HG03521 (cell line): ENCODE data around the gene SLC9A3.

Source experiments
- ATAC-seq: cut with Tn5 transposase; IDR thresholded peaks from one replicate; pipeline ENCODE4 v1.9.1; 2021; ENCODE audit warnings: mild to moderate bottlenecking, moderate library complexity; ENCODE audit not compliant: unreplicated experiment

Gene SLC9A3

GRCh38 chr5:539469-540070, 15.3 kb upstream of the SLC9A3 start:
- no peak for ATAC-seq

GRCh38 chr5:538801-539468, 14.7 kb upstream of the SLC9A3 start:
- no peak for ATAC-seq

- ATAC-seq: no peak
Measured at GRCh38 chr5:538271-538771, 14.1 kb upstream of the SLC9A3 start.

GRCh38 chr5:537621-538071, 13.4 kb upstream of the SLC9A3 start:
- ATAC-seq: no peak

- ATAC-seq: no peak
Measured at GRCh38 chr5:537098-537497, 12.8 kb upstream of the SLC9A3 start.

- ATAC-seq: no peak
Measured at GRCh38 chr5:535846-536698, 11.8 kb upstream of the SLC9A3 start.

- no peak for ATAC-seq
Measured at GRCh38 chr5:534743-535671, 10.8 kb upstream of the SLC9A3 start.

- ATAC-seq: no peak
Measured at GRCh38 chr5:533955-534742, 9.9 kb upstream of the SLC9A3 start.

GRCh38 chr5:533243-533954, 9.2 kb upstream of the SLC9A3 start:
- no peak for ATAC-seq

GRCh38 chr5:532521-533242, 8.4 kb upstream of the SLC9A3 start:
- ATAC-seq: no peak

- ATAC-seq: no peak
Measured at GRCh38 chr5:531749-532315, 7.6 kb upstream of the SLC9A3 start.

GRCh38 chr5:531101-531748, 7.0 kb upstream of the SLC9A3 start:
- ATAC-seq: no peak

GRCh38 chr5:530001-530955, 6.0 kb upstream of the SLC9A3 start:
- no peak for ATAC-seq

- ATAC-seq: no peak
Measured at GRCh38 chr5:528629-529511, 4.6 kb upstream of the SLC9A3 start.
